ENCODE data around the gene INTS3. TPM values are rescaled to one million over a fixed set of nuclear protein-coding genes. Genes with fewer than 3 reads are reported as not detected.

Gene INTS3
- total and polyA plus RNA-seq, 9 of the 15 experiments (the other 6 are each of a cell fraction or from before 2014, with no cell fraction given): 6.3 to 24.1 (median 14.3) TPM

- no peak for TF ChIP-seq MCM3 (IDR thresholded peaks at IDR 0.05)
- no peak for TF ChIP-seq ZNF592 (IDR thresholded peaks at IDR 0.05)
- TF ChIP-seq L3MBTL2 (IDR thresholded peaks at IDR 0.05): no peak
- no peak for TF ChIP-seq ETV6 (IDR thresholded peaks at IDR 0.05; ENCODE audit: borderline replicate concordance in 1 of 2, low read depth in 2 of 2, low read length in 1 of 2)
- no peak for TF ChIP-seq ETV6 (CRISPR knock-in tag; IDR thresholded peaks at IDR 0.05; ENCODE audit: borderline replicate concordance)
- no peak for TF ChIP-seq HBP1 (CRISPR knock-in tag; IDR thresholded peaks at IDR 0.05)
- no peak for TF ChIP-seq ZNF79 (CRISPR knock-in tag; IDR thresholded peaks at IDR 0.05; ENCODE audit: low read depth)
- no peak for TF ChIP-seq GTF2E2 (tag; IDR thresholded peaks at IDR 0.05)
- no peak for TF ChIP-seq SRF (CRISPR knock-in tag; IDR thresholded peaks at IDR 0.05)
- TF ChIP-seq, protein P1, sequence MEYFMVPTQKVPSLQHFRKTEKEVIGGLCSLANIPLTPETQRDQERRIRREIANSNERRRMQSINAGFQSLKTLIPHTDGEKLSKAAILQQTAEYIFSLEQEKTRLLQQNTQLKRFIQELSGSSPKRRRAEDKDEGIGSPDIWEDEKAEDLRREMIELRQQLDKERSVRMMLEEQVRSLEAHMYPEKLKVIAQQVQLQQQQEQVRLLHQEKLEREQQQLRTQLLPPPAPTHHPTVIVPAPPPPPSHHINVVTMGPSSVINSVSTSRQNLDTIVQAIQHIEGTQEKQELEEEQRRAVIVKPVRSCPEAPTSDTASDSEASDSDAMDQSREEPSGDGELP (CRISPR knock-in tag; IDR thresholded peaks at IDR 0.05; ENCODE audit: borderline replicate concordance): no peak
- TF ChIP-seq ZNF780A (CRISPR knock-in tag; IDR thresholded peaks at IDR 0.05): no peak
- TF ChIP-seq KHSRP (IDR thresholded peaks at IDR 0.05): no peak
- in situ Hi-C loops (cut with MboI) (no loop called here), intact Hi-C loops (cut with micrococcal nuclease) (no loop called here)
- no peaks in the 10 kb centered on the region for H3K36me3 ChIP-seq (ENCODE audit: control insufficient read depth, insufficient read depth, low read length)
- H3K9ac ChIP-seq (ENCODE audit: insufficient read depth in 1 of 2, low read depth in 2 of 2, low read length in 2 of 2): no peak overlapping the region; a peak in 1 of 4 replicates
- BruUV-seq (replicated peaks): no TSS peak
- H3K4me3 ChIP-seq: no peak overlapping the region
- POLR2A ChIA-PET: interaction anchor here (1.6 kb wide), 1 partner anchor 12 kb away, joined by 4 read pairs; no protein-coding TSS in a partner anchor
- no peaks in the 10 kb centered on the region; the same call in 1 of the 2 replicates for H4K20me1 ChIP-seq (replicated peaks; ENCODE audit: control insufficient read depth, insufficient read depth, low read length)
- H3K9me3 ChIP-seq (replicated peaks; ENCODE audit: control insufficient read depth, insufficient read depth, low read depth, low read length): no peaks in the 10 kb centered on the region
- H3K9me1 ChIP-seq (ENCODE audit: control insufficient read depth, insufficient read depth, low read length): no peaks in the 10 kb centered on the region
- H3K79me2 ChIP-seq (ENCODE audit: control insufficient read depth, insufficient read depth, low read length): no peaks in the 10 kb centered on the region
- H3K27me3 ChIP-seq (ENCODE audit: control insufficient read depth in 2 of 2, insufficient read depth in 2 of 2, low read length in 2 of 2): peaks cover 33 to 59% of the 10 kb centered on the region in 2 experiments; a peak in 4 of 5 replicates
- CTCF ChIA-PET (ENCODE audit: low intra/inter-chr PET ratio): interaction anchor here (0.5 kb wide), 1 partner anchor 306 kb away, joined by 3 read pairs; the partner anchor contains the start of gene RAB13
- no peak overlapping the region for H2AFZ ChIP-seq (ENCODE audit: low read depth, low read length)
- no peak overlapping the region for H3K27ac ChIP-seq (ENCODE audit: extremely low read depth, low read depth, low read length)
- H3K4me2 ChIP-seq (ENCODE audit: insufficient read depth, low read length): no peak overlapping the region
- no peak for FAIRE-seq
- DNase-seq (ENCODE audit: extremely low read depth in 1 of 4, low spot score in 3 of 4): peak in 1 of 4 experiments; percentile 28
- no peak for ATAC-seq
- 0% methylated on average over 2 of the region's 10 CpGs for WGBS (ENCODE audit: insufficient coverage, low coverage, missing lambda C conversion rate)
- peaks cover 0 to 23% of the 10 kb centered on the region in 2 experiments; a peak in 3 of 5 replicates for H3K4me1 ChIP-seq (replicated peaks in 1 of 2; ENCODE audit: control insufficient read depth in 2 of 2, insufficient read depth in 2 of 2, low read length in 2 of 2)
Measured at GRCh38 chr1:153680120-153680403, 47.8 kb upstream of the INTS3 start.

Data from K562 (cell line).